HG02763 (cell line): ENCODE measurements around the gene NFIX.

Source experiments
- ATAC-seq: cut with Tn5 transposase; IDR thresholded peaks from one replicate; pipeline ENCODE4 v1.9.1; 2021; ENCODE audit warnings: mild to moderate bottlenecking, moderate library complexity; ENCODE audit not compliant: unreplicated experiment

The NFIX gene

GRCh38 chr19:13018035-13018914, 23.0 kb downstream of the NFIX start:
- no peak for ATAC-seq

- ATAC-seq: no peak
Observed at GRCh38 chr19:13019332-13019731, 24.1 kb downstream of the NFIX start.

GRCh38 chr19:13020002-13020414, 24.7 kb downstream of the NFIX start:
- ATAC-seq: no peak

GRCh38 chr19:13022111-13022858, 27.0 kb downstream of the NFIX start:
- ATAC-seq: no peak

DNA sequence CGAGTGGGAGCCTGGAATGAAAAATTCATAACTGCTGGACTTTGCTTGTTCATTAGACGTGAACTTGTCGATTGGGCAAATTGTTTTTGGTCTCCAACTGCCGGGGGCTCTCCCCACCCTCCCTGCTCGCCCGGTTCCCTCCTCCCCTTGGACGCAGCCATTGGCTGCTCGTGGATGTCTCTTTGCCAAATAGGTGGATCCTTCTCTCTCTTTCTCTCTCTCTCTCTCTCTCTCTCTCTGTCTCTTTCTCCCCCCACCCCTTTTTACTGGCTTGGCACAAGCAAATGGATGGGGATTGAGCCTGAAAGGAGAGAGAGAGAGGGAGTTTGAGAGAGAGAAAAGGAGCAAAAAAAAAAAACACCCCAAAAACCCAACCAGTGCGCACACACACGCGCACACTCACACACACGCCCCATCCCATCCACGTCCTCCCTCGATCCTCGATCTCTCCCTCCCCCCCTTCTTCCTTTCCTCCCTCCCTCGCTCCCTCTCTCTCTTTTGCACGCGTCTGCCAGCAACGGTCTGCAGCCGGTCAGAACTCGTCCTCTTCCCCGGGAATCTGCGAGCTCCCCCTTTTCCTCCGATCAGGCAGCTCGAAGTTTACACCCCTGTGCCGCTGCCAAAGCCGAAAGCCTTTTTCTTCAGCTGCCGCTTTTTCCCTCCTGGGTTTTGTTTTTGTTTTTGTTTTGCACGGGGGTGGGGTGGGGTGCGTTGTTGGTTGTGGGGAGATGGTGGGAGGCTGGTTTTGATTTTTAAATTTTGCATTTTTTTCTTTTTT, 27.8 kb downstream of the NFIX start:
- ATAC-seq: no peak

DNA sequence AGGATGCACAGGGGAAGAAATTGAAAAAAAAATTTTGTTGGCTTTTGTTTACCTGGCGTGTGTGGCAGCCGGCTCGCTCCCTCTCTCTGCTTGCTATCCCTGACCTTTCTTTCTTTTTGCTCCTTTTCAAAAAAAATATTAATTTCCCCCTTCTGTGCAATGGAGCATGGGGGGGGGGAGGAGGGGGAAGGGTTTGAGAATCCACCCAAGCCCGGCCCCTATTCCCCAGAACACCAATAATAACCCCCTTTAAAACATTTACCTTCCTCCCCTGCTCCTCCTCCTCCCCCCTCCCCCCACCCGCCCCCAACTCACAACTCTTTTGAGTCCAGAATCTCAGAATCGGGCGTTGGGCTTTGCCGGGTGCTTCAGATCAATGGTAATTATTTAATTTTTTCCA, 28.4 kb downstream of the NFIX start:
- no peak for ATAC-seq

- no peak for ATAC-seq
Observed at GRCh38 chr19:13024126-13024950, 29.1 kb downstream of the NFIX start.

DNA sequence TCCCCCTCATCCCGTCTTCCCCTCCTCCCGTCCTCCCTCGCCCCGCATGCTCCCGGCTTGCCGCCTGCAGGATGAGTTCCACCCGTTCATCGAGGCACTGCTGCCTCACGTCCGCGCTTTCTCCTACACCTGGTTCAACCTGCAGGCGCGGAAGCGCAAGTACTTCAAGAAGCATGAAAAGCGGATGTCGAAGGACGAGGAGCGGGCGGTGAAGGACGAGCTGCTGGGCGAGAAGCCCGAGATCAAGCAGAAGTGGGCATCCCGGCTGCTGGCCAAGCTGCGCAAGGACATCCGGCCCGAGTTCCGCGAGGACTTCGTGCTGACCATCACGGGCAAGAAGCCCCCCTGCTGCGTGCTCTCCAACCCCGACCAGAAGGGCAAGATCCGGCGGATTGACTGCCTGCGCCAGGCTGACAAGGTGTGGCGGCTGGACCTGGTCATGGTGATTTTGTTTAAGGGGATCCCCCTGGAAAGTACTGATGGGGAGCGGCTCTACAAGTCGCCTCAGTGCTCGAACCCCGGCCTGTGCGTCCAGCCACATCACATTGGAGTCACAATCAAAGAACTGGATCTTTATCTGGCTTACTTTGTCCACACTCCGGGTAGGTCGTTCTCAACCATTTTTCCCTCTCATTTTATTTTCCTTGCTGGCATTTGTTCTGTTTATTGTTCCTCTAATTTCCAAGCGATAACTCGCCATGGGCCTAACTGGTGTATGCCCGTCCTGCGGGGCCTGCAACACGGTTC, 29.8 kb downstream of the NFIX start:
- ATAC-seq: no peak

- no peak for ATAC-seq
Observed at GRCh38 chr19:13025819-13026456, 30.7 kb downstream of the NFIX start.

DNA sequence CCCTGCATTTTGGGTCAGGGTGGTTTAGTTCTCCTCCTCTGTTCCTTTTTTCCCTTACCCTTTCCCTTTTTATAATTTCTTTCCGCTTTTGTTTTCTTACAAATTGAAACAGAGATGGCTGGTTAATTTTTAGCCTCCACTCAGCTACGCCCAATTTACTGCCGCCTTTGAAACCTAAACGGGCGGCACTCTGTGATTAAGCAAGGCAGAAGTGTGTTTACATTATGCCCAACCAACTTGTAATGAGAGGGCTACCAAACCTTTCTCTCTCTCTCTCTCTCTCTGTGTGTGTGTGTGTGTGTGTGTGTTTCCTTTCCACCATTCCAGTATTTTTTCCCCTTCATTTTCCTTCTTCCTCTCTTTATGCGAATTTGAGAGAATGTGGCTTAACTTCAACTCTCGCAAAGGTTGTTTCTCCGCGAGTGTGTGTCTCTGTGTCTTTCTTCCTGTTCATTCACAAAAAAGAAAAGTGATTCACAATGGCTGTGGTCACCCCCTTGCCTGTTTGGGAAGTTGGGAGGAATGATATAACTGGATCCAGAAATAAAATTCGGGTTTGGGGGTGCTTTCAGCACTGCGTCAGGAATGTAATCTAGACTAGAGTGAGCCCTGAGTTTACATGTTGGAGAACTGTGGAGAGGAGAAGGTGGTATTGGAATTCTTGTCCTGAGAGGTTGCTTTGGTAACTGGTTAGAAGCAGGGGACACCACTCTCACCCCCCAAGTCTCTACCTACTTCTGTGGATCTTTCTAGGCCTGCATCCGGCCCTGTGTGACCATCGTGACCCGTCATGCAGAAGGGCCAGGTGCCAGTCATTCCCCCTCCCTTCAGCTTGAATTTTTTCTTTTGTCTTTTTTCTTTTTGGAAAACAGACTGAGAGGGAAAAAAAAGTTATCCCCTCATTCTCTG, 31.4 kb downstream of the NFIX start:
- no peak for ATAC-seq

- ATAC-seq: no peak
Observed at GRCh38 chr19:13027557-13027956, 32.3 kb downstream of the NFIX start.

DNA sequence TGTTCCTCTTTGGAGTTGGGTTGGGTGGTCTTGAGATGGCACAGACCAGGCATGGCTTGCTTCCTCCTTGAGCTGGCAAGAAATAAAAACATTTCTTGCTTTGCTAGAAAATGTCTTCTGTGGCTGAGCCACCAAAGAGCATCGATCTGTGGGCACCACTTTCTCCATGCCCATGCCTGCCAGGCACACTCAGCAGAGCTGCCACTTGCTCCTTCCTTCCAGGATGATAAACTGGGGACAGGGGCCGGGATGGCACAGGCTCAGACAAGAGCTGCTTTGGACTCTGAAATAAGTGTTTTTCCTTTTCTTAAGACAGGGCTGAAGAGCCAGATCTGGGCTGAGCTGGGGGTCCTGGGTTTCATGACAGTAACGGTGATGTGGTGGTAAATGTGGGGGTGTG, 32.8 kb downstream of the NFIX start:
- ATAC-seq: no peak

DNA sequence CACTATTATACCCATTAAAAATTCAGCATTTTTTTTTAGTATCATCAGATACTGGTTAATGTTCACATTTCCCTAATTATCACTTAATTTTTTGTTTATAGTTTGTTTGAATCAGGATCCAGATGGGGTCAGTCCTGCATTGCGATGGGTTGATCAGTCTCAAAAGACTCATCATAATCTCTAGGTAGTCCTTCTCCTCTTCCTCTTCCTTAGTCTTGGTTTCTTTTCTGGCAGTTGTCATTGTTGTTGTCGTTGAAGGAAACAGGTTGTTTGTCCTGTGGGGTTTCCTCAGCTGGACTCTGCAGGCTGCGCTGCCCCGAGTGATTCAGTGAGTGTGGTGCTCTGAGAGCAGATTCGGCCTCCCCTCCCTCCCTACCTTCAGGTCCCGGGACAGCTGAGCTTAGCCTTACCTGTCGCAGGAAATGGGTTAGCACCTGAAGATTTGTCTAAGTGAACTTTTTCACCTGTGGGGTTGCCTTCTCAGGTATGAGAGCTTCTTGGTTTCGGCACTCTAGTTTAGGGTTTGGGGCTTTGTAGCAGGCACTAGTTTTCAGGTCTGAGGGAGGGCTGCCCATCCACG, 34.1 kb downstream of the NFIX start:
- ATAC-seq: no peak

GRCh38 chr19:13029893-13030292, 34.6 kb downstream of the NFIX start:
- no peak for ATAC-seq

GRCh38 chr19:13031917-13032623, 36.8 kb downstream of the NFIX start:
- ATAC-seq: no peak

DNA sequence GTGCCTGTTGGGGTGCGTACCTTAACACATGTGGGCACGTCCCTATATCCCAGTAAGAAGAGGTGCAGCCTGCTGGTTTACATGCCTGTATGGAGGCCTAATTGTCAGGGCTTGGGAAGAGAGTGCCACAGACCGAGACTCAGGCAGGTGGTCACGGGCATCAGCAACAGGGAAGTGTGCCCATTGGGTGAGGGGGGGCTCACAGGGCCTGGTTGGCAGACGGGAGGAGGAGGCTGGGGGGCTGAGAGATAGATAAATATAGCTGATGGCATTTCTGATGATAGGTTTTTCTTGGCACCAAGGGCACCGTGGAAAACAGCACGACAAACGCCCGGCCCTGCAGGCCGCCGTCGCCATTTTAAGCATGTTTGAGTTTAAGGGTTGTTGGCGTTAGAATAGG, 37.6 kb downstream of the NFIX start:
- no peak for ATAC-seq

DNA sequence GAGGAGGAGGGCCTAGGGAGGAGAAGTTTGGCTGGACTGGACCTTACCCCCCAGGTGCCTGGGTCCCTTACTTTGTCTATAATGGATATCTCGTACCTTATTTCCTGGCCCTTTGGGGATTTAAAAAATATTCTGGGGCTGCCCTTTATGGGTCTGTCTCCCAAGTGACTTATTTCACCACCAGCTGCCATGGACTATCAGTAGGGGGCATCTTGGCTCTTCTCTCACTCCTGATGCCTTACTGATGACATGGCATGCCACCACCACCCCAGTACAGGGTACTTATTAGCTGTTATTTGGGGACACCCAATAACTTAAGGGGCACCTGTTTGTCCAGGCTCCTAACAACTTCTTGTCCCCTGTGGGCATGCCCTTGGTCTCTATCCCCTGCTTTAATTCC, 38.0 kb downstream of the NFIX start:
- no peak for ATAC-seq
